Muscle layer of duodenum (tissue), 2 donors: ENCODE measurements around the gene ZNF442.
"Not testable (repeated sequence)": the region's sequence is repeated elsewhere in the genome, so short reads cannot be mapped to it uniquely, and the experiment has no call there.

Experiments
- H3K27ac ChIP-seq: one replicate; pipeline ENCODE4 v1.7.0; 2013; ENCODE audit warnings: mild to moderate bottlenecking, low read length
- H3K27me3 ChIP-seq: one replicate; pipeline ENCODE4 v1.7.0; 2013; ENCODE audit warnings: low read depth, mild to moderate bottlenecking, control low read depth, low read length
- H3K36me3 ChIP-seq, 2 donors: one replicate each; pipeline ENCODE4 v1.7.0; 2013; ENCODE audit warnings: low read length in 2 of 2, control low read depth in 1 of 2, mild to moderate bottlenecking in 1 of 2; ENCODE audit not compliant: insufficient read depth in 2 of 2, control insufficient read depth in 1 of 2
- H3K4me1 ChIP-seq, 2 donors: one replicate each; pipeline ENCODE4 v1.7.0; 2013; ENCODE audit warnings: low read length in 2 of 2, mild to moderate bottlenecking in 2 of 2, control low read depth in 1 of 2, moderate library complexity in 1 of 2; ENCODE audit not compliant: insufficient read depth in 2 of 2, control insufficient read depth in 1 of 2
- H3K4me3 ChIP-seq, 2 donors: one replicate each; pipeline ENCODE4 v1.7.0; 2013; ENCODE audit warnings: low read length in 2 of 2, low read depth in 1 of 2, mild to moderate bottlenecking in 1 of 2
- H3K9me3 ChIP-seq, 2 donors: one replicate each; pipeline ENCODE4 v1.7.0; 2013; ENCODE audit warnings: low read length in 2 of 2, control low read depth in 1 of 2, mild to moderate bottlenecking in 1 of 2; ENCODE audit not compliant: control insufficient read depth in 1 of 2
- donor health status: healthy.

Gene ZNF442

DNA sequence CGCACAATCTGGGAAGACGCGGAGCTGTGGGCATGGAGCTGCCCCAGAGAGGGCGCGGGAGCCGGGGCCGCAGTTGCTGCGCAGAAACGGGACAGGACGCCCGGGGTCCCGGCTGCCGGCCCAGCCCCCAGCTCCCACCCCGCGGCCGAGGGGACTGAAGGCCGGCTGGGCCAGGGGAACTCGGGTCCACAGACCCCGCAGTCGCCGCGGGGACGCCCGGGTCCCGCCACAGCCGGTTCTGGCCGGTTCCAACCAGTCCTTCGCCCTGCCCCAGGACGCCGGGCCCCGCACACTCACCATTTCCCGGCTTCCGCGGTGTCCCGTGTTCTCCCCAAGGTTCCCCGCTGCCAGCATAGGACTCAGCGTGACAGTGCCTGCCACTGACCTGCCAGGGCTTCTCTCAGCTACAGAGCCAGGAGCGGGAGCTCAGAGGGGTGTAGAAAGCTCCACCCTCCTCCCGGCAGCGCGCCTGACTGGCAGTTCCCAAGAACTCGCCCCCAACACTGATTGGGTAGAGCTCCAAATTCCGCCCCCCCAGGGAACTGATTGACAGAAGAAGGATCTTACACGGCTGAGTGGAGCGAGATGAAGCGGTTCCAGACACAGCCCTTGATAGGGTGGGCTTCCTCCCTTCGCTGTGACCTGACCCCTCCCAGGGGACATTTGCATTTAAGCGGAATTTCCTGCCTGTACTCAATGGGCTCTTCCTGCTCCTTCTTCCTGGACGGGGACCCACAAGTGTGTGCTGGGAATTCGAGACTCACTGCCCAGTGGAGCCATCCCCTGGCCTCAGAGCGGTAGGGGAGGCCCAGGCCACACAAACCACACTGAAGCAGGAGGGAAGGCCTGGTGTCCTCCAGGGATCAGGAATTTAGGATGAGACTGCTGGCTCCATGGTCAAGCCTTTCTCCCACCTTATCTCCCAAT, at the start of gene ZNF442:
ZNF442 (minus strand) TSS at position 448 of the 927 bp plus-strand sequence. CDS start 2,052 bp downstream, outside the sequence.
- Histone ChIP-seq H3K4me3 (peak within 1 kb of the TSS; percentile 76 to 86), H3K27ac (peak within 1 kb of the TSS; percentile 71), H3K9me3 (no peaks in the 10 kb centered on the region), H3K27me3 (no peaks in the 10 kb centered on the region), H3K4me1 (peaks cover 2 to 10% of the 10 kb centered on the region in 2 donors), H3K36me3 (no peaks in the 10 kb centered on the region)

DNA sequence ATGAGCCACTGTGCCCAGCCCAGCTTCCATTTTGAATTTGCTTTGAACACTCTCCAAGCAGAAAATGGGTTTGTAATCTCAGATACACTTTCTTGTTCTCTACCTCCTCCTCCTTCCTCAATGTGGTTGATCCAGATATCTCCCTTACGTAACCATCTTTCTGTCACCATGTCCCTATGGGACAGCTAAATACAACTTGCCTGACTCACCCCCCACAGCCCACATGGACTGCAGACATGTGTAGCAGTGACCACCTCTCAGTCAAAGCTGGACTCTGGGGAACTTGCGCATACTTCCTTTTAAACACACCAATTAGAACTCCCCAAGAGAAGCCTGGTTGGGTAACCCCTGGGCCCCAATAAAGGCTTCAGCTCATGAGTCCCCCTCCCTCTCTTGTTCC, 46.4 kb upstream of the ZNF442 start:
- Histone ChIP-seq H3K36me3 (no peaks in the 10 kb centered on the region), H3K9me3 (peaks cover 0 to 4% of the 10 kb centered on the region in 2 donors), H3K4me3 (no peak overlapping the region), H3K4me1 (no peaks in the 10 kb centered on the region), H3K27ac (no peak overlapping the region), H3K27me3 (no peaks in the 10 kb centered on the region)

DNA sequence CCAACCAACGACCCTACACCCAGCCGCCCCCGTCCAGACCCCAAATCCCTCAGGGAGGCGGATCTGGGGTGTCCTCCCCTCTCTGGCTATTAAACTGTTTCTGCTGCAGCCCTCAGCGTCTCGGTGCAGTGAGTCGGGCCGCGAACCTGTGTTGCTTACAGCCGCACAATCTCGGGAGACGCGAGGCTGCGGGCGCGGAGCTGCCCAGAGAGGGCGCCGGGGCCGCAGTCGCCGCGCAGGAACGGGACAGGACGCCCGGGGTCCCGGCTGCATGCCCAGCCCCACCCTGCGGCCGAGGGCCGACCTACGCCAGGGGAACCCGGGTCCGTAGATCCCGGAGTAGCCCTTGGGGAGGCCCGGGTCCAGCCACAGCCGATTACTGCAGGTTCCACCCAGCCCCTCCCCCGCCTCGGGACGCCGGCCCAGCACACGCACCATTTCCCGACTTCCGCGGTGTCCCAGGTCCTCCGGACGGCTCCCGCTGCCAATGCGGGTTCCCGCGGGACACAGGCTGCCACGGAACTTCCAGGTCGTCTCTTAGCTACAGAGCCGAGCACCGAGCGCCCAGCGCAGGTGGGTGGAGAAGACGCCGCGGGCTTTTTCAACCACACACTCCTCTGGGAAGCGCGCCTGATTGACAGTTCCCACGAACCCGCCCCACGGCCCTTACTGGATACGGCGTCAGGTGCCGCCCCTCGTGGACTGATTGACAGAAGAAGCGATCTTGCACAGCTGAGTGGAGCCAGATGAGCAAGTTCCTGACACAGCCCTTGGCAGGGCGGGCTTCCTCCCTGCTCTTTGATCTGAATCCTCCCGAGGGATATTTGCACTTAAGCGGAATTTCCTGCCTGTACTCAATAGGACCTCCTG, 35.4 kb upstream of the ZNF442 start, which contains the start of gene ZNF799:
ZNF799 (minus strand) TSS at position 639 of the 870 bp plus-strand sequence; CDS start at position 438, 201 bp downstream.
- H3K4me3 ChIP-seq, result peak within 1 kb of the TSS; percentile 69 to 87
- H3K27ac ChIP-seq, result peak within 1 kb of the TSS; percentile 39
- no peaks in the 10 kb centered on the region for H3K9me3 ChIP-seq

DNA sequence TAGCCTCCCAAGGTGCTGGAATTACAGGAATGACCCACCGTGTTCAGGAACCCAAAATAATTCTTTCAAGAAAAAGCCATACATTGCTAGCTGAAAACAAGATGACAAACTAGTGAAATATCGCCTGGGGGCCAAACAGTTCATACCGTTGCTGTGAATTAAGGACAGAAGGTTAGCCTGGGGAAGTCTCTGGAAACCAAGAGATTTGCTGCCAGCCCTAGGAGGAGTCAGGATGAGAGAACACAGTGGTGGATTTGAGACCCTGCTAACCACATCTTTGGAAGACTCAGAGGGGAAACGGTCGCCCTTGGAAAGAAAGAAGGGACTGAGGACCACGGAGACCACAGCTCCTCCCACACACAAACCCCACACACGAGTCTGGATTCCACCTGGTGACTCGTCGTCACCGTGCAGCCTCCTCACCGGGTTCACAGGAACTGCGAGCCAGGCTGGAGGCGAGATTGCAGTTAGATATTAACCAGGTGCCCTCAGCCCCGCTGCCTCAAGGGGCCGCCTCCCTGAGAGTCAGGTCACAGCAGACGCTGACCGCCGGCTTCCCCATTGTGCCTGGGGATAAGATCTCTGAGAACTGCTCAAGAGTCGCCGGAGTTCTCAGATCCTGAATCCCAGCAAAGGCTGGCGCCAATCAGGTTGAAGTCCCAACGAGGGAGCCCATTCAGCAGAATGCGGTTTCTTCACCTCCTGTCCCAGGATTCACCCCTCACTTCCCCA, 34.6 kb upstream of the ZNF442 start:
- not testable (repeated sequence) for H3K9me3 ChIP-seq, H3K27ac ChIP-seq, H3K36me3 ChIP-seq, H3K27me3 ChIP-seq, H3K4me1 ChIP-seq
- H3K4me3 ChIP-seq, result peak overlapping the region; percentile 69 to 87

More for the DNA sequence above, 35.4 kb upstream of the ZNF442 start, which contains the start of gene ZNF799:
- peaks cover 0 to 4% of the 10 kb centered on the region in 2 donors for H3K4me1 ChIP-seq
- H3K36me3 ChIP-seq, result no peaks in the 10 kb centered on the region
- no peaks in the 10 kb centered on the region for H3K27me3 ChIP-seq

DNA sequence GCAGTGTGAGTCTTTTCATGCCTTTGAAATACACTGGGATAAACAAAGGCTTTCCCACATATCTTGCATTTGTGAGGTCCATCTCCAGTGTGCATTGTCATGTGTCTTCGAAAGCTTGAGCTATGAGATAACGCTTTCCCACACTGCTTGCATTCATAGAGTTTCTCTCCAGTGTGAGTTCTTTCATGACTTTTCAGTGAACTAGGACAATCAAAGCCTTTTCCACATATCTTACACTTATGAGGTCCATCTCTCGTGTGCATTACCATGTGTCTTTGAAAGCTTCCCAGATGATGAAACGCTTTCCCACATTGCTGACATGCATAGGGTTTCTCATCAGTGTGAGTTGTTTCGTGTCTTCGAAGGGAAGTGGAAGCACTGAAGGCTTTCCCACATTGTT, 25.7 kb upstream of the ZNF442 start:
- not testable (repeated sequence) for H3K9me3 ChIP-seq, H3K4me1 ChIP-seq, H3K27me3 ChIP-seq, H3K4me3 ChIP-seq, H3K27ac ChIP-seq
- peaks cover 9 to 32% of the 10 kb centered on the region in 2 donors for H3K36me3 ChIP-seq

DNA sequence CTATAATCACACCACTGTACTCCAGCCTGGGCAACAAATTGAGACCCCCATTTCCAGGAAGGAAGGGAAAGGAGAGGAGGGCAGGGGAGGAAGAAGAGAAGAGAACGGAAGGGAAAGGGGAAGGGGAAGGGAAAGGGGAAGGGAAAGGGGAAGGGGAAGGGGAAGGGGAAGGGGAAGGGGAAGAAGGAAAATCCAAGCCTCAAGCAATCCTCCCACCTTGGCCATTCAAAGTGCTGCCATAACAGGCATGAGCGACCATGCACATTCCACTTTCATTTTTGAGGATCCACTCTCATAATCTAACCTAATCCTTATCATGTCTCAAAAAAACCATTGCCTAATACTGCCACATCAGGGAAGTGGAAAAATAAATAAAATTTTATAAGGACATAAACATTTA, 20.9 kb upstream of the ZNF442 start:
- H3K4me3 ChIP-seq, result not testable (repeated sequence)

DNA sequence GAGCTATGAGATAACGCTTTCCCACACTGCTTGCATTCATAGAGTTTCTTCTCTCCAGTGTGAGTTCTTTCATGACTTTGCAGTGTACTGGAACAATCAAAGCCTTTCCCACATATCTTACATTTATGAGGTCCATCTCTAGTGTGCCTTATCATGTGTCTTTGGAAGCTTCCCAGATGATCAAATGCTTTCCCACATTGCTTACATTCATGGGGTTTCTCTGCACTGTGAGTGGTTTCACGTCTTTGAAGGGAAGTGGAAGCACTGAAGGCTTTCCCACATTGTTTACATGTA, 14.9 kb upstream of the ZNF442 start:
- Histone ChIP-seq H3K27ac (no peak overlapping the region), H3K9me3 (peaks cover 8 to 29% of the 10 kb centered on the region in 2 donors), H3K4me3 (peak overlapping the region in 1 of 2 donors; percentile 24), H3K36me3 (peaks cover 7 to 42% of the 10 kb centered on the region in 2 donors), H3K4me1 (no peaks in the 10 kb centered on the region), H3K27me3 (no peaks in the 10 kb centered on the region)

More for the DNA sequence above, 20.9 kb upstream of the ZNF442 start:
- not testable (repeated sequence) for H3K27me3 ChIP-seq, H3K9me3 ChIP-seq, H3K4me1 ChIP-seq, H3K27ac ChIP-seq
- H3K36me3 ChIP-seq, result peaks cover 7 to 45% of the 10 kb centered on the region in 2 donors

DNA sequence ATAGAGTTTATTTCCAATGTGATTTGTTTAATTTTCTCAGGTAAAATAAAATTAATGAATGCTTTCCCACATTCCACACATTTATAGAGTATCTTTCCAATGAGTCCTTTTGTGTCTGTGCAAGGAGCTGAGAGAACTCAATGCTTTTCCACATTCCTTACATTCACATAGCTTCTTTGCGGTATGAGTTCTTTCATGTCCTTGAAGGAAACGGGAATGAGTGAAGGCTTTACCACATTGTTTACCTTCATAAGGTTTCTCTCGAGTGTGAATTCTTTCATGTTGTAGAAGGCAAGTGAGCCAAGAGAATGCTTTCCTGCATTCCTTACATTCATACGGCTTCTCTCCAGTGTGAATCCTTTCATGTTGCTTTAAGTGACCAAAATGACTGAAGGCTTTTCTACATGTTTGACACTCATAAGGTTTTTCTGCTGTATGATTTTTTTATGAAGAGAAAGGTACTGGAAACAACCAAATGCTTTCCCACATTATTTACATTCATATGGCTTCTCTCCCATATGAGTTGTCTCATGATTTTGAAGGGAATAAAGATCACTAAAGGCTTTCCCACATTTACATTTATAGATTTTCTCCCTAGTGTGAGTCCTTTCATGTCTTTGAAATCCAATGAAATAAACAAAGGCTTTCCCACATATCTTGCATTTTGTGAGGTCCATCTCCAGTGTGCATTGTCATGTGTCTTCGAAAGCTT, 14.4 kb upstream of the ZNF442 start:
- Histone ChIP-seq H3K4me3 (no peak overlapping the region), H3K36me3 (peaks cover 7 to 42% of the 10 kb centered on the region in 2 donors), H3K27ac (no peak overlapping the region), H3K4me1 (no peaks in the 10 kb centered on the region), H3K9me3 (peaks cover 8 to 29% of the 10 kb centered on the region in 2 donors), H3K27me3 (no peaks in the 10 kb centered on the region)

DNA sequence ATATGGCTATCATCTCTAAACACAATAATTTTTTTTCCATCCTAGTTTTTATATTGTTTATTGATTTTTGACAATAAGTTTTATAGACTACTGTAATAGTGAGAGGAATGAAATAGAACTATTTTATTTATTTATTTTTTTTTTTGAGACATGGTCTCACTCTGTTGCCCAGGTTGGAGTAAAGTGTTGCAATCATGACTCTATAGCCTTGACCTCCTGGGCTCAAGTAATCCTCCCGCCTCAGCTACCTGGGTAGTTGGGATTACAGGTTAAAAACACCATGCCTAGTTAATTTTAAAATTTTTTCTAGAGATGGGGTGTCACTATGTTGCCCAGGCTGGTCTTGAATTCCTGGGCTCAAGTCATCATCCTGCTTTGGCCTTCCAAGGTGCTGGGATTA, 8.5 kb upstream of the ZNF442 start:
- H3K27me3 ChIP-seq, result no peaks in the 10 kb centered on the region
- H3K27ac ChIP-seq, result no peak overlapping the region
- peaks cover 3 to 12% of the 10 kb centered on the region in 2 donors for H3K9me3 ChIP-seq
- H3K36me3 ChIP-seq, result peaks cover 0 to 5% of the 10 kb centered on the region in 2 donors
- H3K4me3 ChIP-seq, result no peak overlapping the region
- no peaks in the 10 kb centered on the region for H3K4me1 ChIP-seq

DNA sequence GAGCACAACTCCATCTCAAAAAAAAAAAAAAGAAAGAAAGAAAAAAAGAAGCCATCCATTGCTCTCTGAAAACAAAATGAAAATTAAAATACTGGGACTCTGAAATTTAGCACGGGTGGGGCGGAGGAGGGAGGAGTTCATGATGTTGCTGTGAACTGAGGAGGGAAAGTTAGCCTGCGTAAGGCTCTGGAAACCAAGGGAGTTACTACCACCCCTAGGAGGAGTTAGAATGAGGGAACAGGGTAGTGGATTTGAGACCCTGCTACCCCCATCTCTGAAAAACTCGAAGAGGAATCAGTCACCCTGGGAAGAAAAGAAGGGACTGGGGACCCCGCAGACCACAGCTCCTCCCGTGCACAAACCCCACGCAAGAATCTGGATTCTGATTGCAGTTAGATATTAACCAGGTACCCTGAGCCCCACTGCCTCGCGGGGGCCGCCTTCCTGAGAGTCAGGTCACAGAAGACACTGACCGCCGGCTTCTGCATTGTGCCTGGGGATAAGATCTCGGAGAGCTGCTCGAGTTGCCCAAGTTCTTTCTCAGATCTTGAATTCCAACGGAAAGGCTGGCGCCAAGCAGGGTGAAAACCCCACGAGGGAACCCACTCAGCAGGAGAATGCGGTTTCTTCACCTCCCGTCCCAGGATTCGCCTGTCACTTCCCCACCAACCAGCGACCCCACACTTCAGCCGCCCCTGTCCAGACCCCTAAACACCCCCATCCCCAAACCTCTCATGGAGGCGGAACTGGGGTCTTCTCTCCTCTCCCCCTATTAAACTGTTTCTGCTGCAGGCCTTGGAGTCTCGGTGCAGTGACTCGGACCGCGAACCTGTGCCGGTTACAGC, 870 bp downstream of the ZNF442 start:
- Histone ChIP-seq H3K27ac (peak overlapping the region; percentile 71), H3K4me1 (peaks cover 2 to 10% of the 10 kb centered on the region in 2 donors), H3K27me3 (no peaks in the 10 kb centered on the region), H3K9me3 (no peaks in the 10 kb centered on the region), H3K36me3 (no peaks in the 10 kb centered on the region), H3K4me3 (peak overlapping the region; percentile 76 to 86)
